ENCODE results near the gene MYH8. TPM values are rescaled to one million over a fixed set of nuclear protein-coding genes. Genes with fewer than 3 reads are reported as not detected.

The MYH8 gene
- total and polyA plus RNA-seq, 7 donors, result 0.21 to 17.3 (median 0.34) TPM

- no peaks in the 10 kb centered on the region for H3K36me3 ChIP-seq (ENCODE audit: insufficient read depth in 1 of 2, low read depth in 1 of 2)
- H3K4me3 ChIP-seq, result no peak overlapping the region
- TF ChIP-seq, protein P1, sequence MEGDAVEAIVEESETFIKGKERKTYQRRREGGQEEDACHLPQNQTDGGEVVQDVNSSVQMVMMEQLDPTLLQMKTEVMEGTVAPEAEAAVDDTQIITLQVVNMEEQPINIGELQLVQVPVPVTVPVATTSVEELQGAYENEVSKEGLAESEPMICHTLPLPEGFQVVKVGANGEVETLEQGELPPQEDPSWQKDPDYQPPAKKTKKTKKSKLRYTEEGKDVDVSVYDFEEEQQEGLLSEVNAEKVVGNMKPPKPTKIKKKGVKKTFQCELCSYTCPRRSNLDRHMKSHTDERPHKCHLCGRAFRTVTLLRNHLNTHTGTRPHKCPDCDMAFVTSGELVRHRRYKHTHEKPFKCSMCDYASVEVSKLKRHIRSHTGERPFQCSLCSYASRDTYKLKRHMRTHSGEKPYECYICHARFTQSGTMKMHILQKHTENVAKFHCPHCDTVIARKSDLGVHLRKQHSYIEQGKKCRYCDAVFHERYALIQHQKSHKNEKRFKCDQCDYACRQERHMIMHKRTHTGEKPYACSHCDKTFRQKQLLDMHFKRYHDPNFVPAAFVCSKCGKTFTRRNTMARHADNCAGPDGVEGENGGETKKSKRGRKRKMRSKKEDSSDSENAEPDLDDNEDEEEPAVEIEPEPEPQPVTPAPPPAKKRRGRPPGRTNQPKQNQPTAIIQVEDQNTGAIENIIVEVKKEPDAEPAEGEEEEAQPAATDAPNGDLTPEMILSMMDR (IDR thresholded peaks at IDR 0.05), result no peak
- no peak for DNase-seq
- intact Hi-C loops (cut with DNase I), result no loop called here
- no peaks in the 10 kb centered on the region for H3K9me3 ChIP-seq
- no peak for ATAC-seq
- 90 to 100% (median 100%) methylated on average over 1 of the region's 1 CpG for WGBS, 3 donors
- no peak overlapping the region for H3K27ac ChIP-seq
- no peaks in the 10 kb centered on the region for H3K4me1 ChIP-seq
- H3K27me3 ChIP-seq (ENCODE audit: insufficient read depth in 3 of 3, low read length in 2 of 3), result peaks cover 0 to 2% (median 0%) of the 10 kb centered on the region in 3 donors
Observed at GRCh38 chr17:10349403-10349802, 72.3 kb downstream of the MYH8 start.

DNA sequence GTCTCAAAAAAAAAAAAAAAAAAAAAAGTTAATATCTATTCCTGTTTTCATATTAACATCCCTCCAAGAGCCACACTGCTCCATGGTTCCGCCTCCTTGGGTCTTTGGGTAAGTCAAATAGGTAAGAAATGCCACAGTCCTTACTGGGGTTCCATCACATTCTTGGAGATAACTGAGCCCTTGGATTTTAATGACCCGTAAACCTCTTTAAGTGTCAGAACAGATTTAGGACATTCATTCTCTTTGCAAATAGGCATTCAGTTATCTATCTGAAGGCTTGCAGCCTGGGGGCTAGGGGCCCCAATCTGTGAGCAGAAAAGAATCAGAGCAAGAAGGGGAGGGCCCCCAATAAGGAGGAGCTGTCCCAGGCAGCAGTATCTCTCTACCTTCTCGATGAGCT, 76.9 kb downstream of the MYH8 start:
- 74 to 83% (median 74%) methylated on average over 3 of the region's 3 CpGs for WGBS, 3 donors
- Histone ChIP-seq H3K27ac (no peak overlapping the region), H3K4me3 (no peak overlapping the region), H3K27me3 (ENCODE audit: insufficient read depth in 3 of 3, low read length in 2 of 3) (peaks cover 0 to 2% (median 0%) of the 10 kb centered on the region in 3 donors), H3K36me3 (ENCODE audit: insufficient read depth in 1 of 2, low read depth in 1 of 2) (no peaks in the 10 kb centered on the region), H3K4me1 (no peaks in the 10 kb centered on the region), H3K9me3 (no peaks in the 10 kb centered on the region)
- ATAC-seq (no peak), DNase-seq (no peak)
- TF ChIP-seq, protein P1 (IDR thresholded peaks at IDR 0.05), result no peak
- intact Hi-C loops (cut with DNase I), result no loop called here

Other genes starting within 250 kb of the MYH8 start
- 10 to 100 TPM in 2 of 4 donors, 1 to 10 TPM in 2; 7.0 to 16.9 (median 9.6) TPM for gene GAS7, start 223.3 kb downstream of the MYH8 start, total RNA-seq
- gene GAS7, start 223.3 kb downstream of the MYH8 start, polyA plus RNA-seq, result 1 to 10 TPM; 1.4 to 2.3 (median 1.6) TPM
- gene MYH13, start 48.9 kb downstream of the MYH8 start, total RNA-seq, result under 1 TPM; 0.07 to 0.11 (median 0.08) TPM
- under 1 TPM; 0.01 to 0.04 (median 0.03) TPM for gene MYH13, start 48.9 kb downstream of the MYH8 start, polyA plus RNA-seq
- under 1 TPM; 0.18 to 0.54 (median 0.37) TPM for gene MYH4, start 47.6 kb upstream of the MYH8 start, total RNA-seq
- gene MYH4, start 47.6 kb upstream of the MYH8 start, polyA plus RNA-seq, result under 1 TPM in 2 of 3 donors, not detected in 1; 0.06 to 0.18 TPM
- 1,000 to 10,000 TPM in 2 of 4 donors, 100 to 1,000 TPM in 2; 166 to 3,329 (median 1,836) TPM for gene MYH1, start 96.6 kb upstream of the MYH8 start, total RNA-seq
- 1,000 to 10,000 TPM in 2 of 3 donors, 10 to 100 TPM in 1; 61.5 to 1,446 (median 1,180) TPM for gene MYH1, start 96.6 kb upstream of the MYH8 start, polyA plus RNA-seq
- gene MYH2, start 127.7 kb upstream of the MYH8 start, total RNA-seq, result over 10,000 TPM in 1 of 4 donors, 1,000 to 10,000 TPM in 3; 1,903 to 20,190 (median 5,841) TPM
- gene MYH2, start 127.7 kb upstream of the MYH8 start, polyA plus RNA-seq, result 100 to 1,000 TPM; 263 to 809 (median 306) TPM
- 100 to 1,000 TPM in 1 of 4 donors, 10 to 100 TPM in 1, 1 to 10 TPM in 2; 5.8 to 261 (median 34.6) TPM for gene MYH3, start 235.4 kb upstream of the MYH8 start, total RNA-seq
- 1 to 10 TPM; 1.9 to 5.4 (median 2.1) TPM for gene MYH3, start 235.4 kb upstream of the MYH8 start, polyA plus RNA-seq